ENCODE measurements around the gene HOXB6. TPM values are rescaled to one million over a fixed set of nuclear protein-coding genes. Genes with fewer than 3 reads are reported as not detected.

The HOXB6 gene
- polyA plus RNA-seq, 2 of the 4 experiments (the other 2 are of a cell fraction): 10.2 to 14.7 TPM

- TF ChIP-seq HMGXB4 (CRISPR knock-in tag; IDR thresholded peaks at IDR 0.05; ENCODE audit: borderline replicate concordance) (0 out of 2 replicates have a peak, but pooled peaks have one; percentile 34), E2F6 (IDR thresholded peaks at IDR 0.05; ENCODE audit: borderline replicate concordance, low read depth) (peak; percentile 54; the same call in 1 of the 2 replicates), HES2 (IDR thresholded peaks at IDR 0.05) (no peak), CBX2 (IDR thresholded peaks at IDR 0.05; ENCODE audit: borderline replicate concordance, low read depth) (no peak), POLR2A (IDR thresholded peaks at IDR 0.05; ENCODE audit: low read length) (no peak), ESRRA (IDR thresholded peaks at IDR 0.05; ENCODE audit: borderline replicate concordance, low read length) (no peak), RAD21 (conservative IDR thresholded peaks at IDR 0.05 in 1 of 2, IDR thresholded peaks at IDR 0.05 in 1 of 2) (peak; percentile 41 to 49; a peak in 4 of 5 replicates), JUN (IDR thresholded peaks at IDR 0.05) (peak in 1 of 2 experiments; percentile 29; a peak in 1 of 5 replicates), RARB (CRISPR knock-in tag; IDR thresholded peaks at IDR 0.05) (no peak), HDAC2 (IDR thresholded peaks at IDR 0.05) (no peak), HOXA7 (CRISPR knock-in tag; IDR thresholded peaks at IDR 0.05) (no peak), FOSL2 (IDR thresholded peaks at IDR 0.05) (no peak), FOSL2 (CRISPR knock-in tag; IDR thresholded peaks at IDR 0.05) (no peak), KDM5A (IDR thresholded peaks at IDR 0.05) (no peak), ZNF302 (CRISPR knock-in tag; IDR thresholded peaks at IDR 0.05) (no peak), ELK1 (IDR thresholded peaks at IDR 0.05; ENCODE audit: low read depth, low read length) (no peak), RFX5 (IDR thresholded peaks at IDR 0.05) (no peak), ATOH8 (CRISPR knock-in tag; IDR thresholded peaks at IDR 0.05; ENCODE audit: low read depth) (peak; percentile 55; the same call in 1 of the 2 replicates), RCOR1 (IDR thresholded peaks at IDR 0.05; ENCODE audit: low read depth, low read length) (0 out of 2 replicates have a peak, but pooled peaks have one; percentile 13), FOXS1 (CRISPR knock-in tag; IDR thresholded peaks at IDR 0.05) (no peak)
Measured at GRCh38 chr17:48636177-48637018, 31.6 kb upstream of the HOXB6 start (continued).

- DNase-seq (ENCODE audit: low read depth in 1 of 2, low spot score in 1 of 2): no peak
- peaks cover 46% of the 10 kb centered on the region for H3K4me1 ChIP-seq
- FAIRE-seq: no peak
- 90% methylated on average over 20 of the region's 20 CpGs for WGBS (ENCODE audit: missing lambda C conversion rate)
- CTCF ChIA-PET: interaction anchor here (0.7 to 6.9 kb wide), 8 partner anchors 7 to 37 kb away, joined by 3 to 118 read pairs (median 26); partner anchors contain the start of gene HOXB9
- H3K27ac ChIP-seq: no peak overlapping the region
- H3K4me3 ChIP-seq: no peak overlapping the region
- no peak overlapping the region for H3K4me2 ChIP-seq
- no peaks in the 10 kb centered on the region for H3K9me3 ChIP-seq
- TF ChIP-seq RFX5 (IDR thresholded peaks at IDR 0.05): no peak
- TF ChIP-seq HEYL (CRISPR knock-in tag; IDR thresholded peaks at IDR 0.05): no peak
- TF ChIP-seq JUNB (IDR thresholded peaks at IDR 0.05): no peak
- no peak for TF ChIP-seq ZNF302 (CRISPR knock-in tag; IDR thresholded peaks at IDR 0.05)
- no peak for TF ChIP-seq KDM5A (IDR thresholded peaks at IDR 0.05)
- TF ChIP-seq BCL3 (IDR thresholded peaks at IDR 0.05): no peak
- TF ChIP-seq TFCP2L1 (CRISPR knock-in tag; IDR thresholded peaks at IDR 0.05): no peak
- no peak for TF ChIP-seq E2F6 (IDR thresholded peaks at IDR 0.05; ENCODE audit: borderline replicate concordance, low read depth)
- no peak for TF ChIP-seq POLR2AphosphoS2 (conservative IDR thresholded peaks at IDR 0.05; ENCODE audit: low read length)
- no peak for TF ChIP-seq HOXA7 (CRISPR knock-in tag; IDR thresholded peaks at IDR 0.05)
- no peak for TF ChIP-seq ZSCAN20 (CRISPR knock-in tag; IDR thresholded peaks at IDR 0.05)
- no peak for TF ChIP-seq BHLHE40 (IDR thresholded peaks at IDR 0.05; ENCODE audit: low read depth, low read length)
- TF ChIP-seq CHD2 (IDR thresholded peaks at IDR 0.05; ENCODE audit: low read length, partially characterized antibody): no peak
- TF ChIP-seq NR3C1 (IDR thresholded peaks at IDR 0.05): no peak
- TF ChIP-seq HOXB5 (CRISPR knock-in tag; IDR thresholded peaks at IDR 0.05): no peak
- POLR2A ChIA-PET: interaction anchor here (3.9 kb wide), 1 partner anchor 9 kb away, joined by 45 read pairs; the partner anchor contains the start of gene HOXB9
- no peak for ATAC-seq
Measured at GRCh38 chr17:48634493-48635208, 29.9 kb upstream of the HOXB6 start.

Data from A549 (cell line).